Muscle layer of colon (tissue), 2 donors: Measurements from ENCODE around the gene DMBT1.

Source experiments
- H3K27ac ChIP-seq: one replicate; pipeline ENCODE4 v1.7.0; 2013; ENCODE audit warnings: low read depth, mild to moderate bottlenecking, low read length, moderate library complexity
- H3K27me3 ChIP-seq, 2 donors: one replicate each; pipeline ENCODE4 v1.7.0; 2013; ENCODE audit warnings: low read length in 2 of 2, mild to moderate bottlenecking in 2 of 2; ENCODE audit not compliant: insufficient read depth in 2 of 2, control insufficient read depth in 1 of 2
- H3K36me3 ChIP-seq: one replicate; pipeline ENCODE4 v1.7.0; 2013; ENCODE audit warnings: mild to moderate bottlenecking, low read length; ENCODE audit not compliant: insufficient read depth
- H3K4me1 ChIP-seq: one replicate; pipeline ENCODE4 v1.7.0; 2013; ENCODE audit warnings: mild to moderate bottlenecking, low read length; ENCODE audit not compliant: insufficient read depth
- H3K4me3 ChIP-seq, 2 donors: one replicate each; pipeline ENCODE4 v1.7.0; 2013; ENCODE audit warnings: low read length in 2 of 2, low read depth in 1 of 2, mild to moderate bottlenecking in 1 of 2, moderate library complexity in 1 of 2
- H3K9ac ChIP-seq: one replicate; pipeline ENCODE4 v1.7.0; 2013; ENCODE audit warnings: low read length
- H3K9me3 ChIP-seq: one replicate; pipeline ENCODE4 v1.7.0; 2013; ENCODE audit warnings: mild to moderate bottlenecking, low read length
- donor health status: abdominal sarcoma.
- donor health status: Adenocarcinoma of cecum.

DMBT1 gene

GRCh38 chr10:122549636-122550035 lies 10.9 kb upstream of the DMBT1 start:
- Histone ChIP-seq H3K36me3 (no peaks in the 10 kb centered on the region), H3K27me3 (no peaks in the 10 kb centered on the region), H3K9me3 (no peaks in the 10 kb centered on the region), H3K4me3 (no peak overlapping the region), H3K9ac (no peak overlapping the region), H3K4me1 (no peaks in the 10 kb centered on the region), H3K27ac (no peak overlapping the region)

GRCh38 chr10:122550427-122550826 lies 10.1 kb upstream of the DMBT1 start:
- Histone ChIP-seq H3K27ac (no peak overlapping the region), H3K4me1 (no peaks in the 10 kb centered on the region), H3K36me3 (no peaks in the 10 kb centered on the region), H3K4me3 (no peak overlapping the region), H3K27me3 (no peaks in the 10 kb centered on the region), H3K9me3 (no peaks in the 10 kb centered on the region), H3K9ac (no peak overlapping the region)

DNA sequence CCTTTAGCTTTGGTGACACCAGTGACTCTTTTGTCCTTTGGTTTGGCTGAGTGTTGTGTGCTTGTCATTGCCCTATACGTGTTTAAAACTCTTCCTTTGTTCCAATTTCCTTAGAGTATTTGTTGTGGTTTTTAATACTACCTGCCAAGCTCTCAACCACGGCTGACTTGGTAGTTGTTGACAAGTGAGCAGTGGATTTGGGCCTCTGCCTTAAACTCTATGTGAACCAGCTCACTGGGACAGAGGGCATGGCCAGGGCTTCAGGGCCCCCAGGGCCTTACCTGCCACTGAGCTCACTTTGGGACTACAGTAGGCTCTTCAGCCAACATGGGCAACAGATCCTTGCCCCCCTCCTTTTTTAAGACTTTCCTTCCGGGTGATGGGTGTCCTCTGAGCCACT lies 9.6 kb upstream of the DMBT1 start:
- H3K4me1 ChIP-seq: no peaks in the 10 kb centered on the region
- H3K4me3 ChIP-seq: no peak overlapping the region
- H3K36me3 ChIP-seq: no peaks in the 10 kb centered on the region
- no peaks in the 10 kb centered on the region for H3K9me3 ChIP-seq
- H3K27me3 ChIP-seq: no peaks in the 10 kb centered on the region
- H3K9ac ChIP-seq: no peak overlapping the region
- no peak overlapping the region for H3K27ac ChIP-seq

GRCh38 chr10:122551450-122551849 lies 9.1 kb upstream of the DMBT1 start:
- Histone ChIP-seq H3K9me3 (no peaks in the 10 kb centered on the region), H3K27me3 (no peaks in the 10 kb centered on the region), H3K4me3 (no peak overlapping the region), H3K4me1 (no peaks in the 10 kb centered on the region), H3K27ac (no peak overlapping the region), H3K36me3 (no peaks in the 10 kb centered on the region), H3K9ac (no peak overlapping the region)

GRCh38 chr10:122553341-122553740 lies 7.2 kb upstream of the DMBT1 start:
- Histone ChIP-seq H3K4me3 (no peak overlapping the region), H3K9me3 (no peaks in the 10 kb centered on the region), H3K4me1 (no peaks in the 10 kb centered on the region), H3K9ac (no peak overlapping the region), H3K36me3 (no peaks in the 10 kb centered on the region), H3K27me3 (no peaks in the 10 kb centered on the region), H3K27ac (no peak overlapping the region)

- Histone ChIP-seq H3K4me1 (no peaks in the 10 kb centered on the region), H3K27me3 (no peaks in the 10 kb centered on the region), H3K4me3 (no peak overlapping the region), H3K9me3 (no peaks in the 10 kb centered on the region), H3K27ac (no peak overlapping the region), H3K9ac (no peak overlapping the region), H3K36me3 (no peaks in the 10 kb centered on the region)
Observed at GRCh38 chr10:122554131-122555036, 6.2 kb upstream of the DMBT1 start.

GRCh38 chr10:122555442-122555841 lies 5.1 kb upstream of the DMBT1 start:
- Histone ChIP-seq H3K4me1 (no peaks in the 10 kb centered on the region), H3K36me3 (no peaks in the 10 kb centered on the region), H3K4me3 (no peak overlapping the region), H3K27ac (no peak overlapping the region), H3K9ac (no peak overlapping the region), H3K27me3 (no peaks in the 10 kb centered on the region), H3K9me3 (no peaks in the 10 kb centered on the region)

GRCh38 chr10:122557516-122557915 lies 3.0 kb upstream of the DMBT1 start:
- H3K27ac ChIP-seq: no peak overlapping the region
- no peak overlapping the region for H3K4me3 ChIP-seq
- no peaks in the 10 kb centered on the region for H3K27me3 ChIP-seq
- H3K9ac ChIP-seq: no peak overlapping the region
- H3K36me3 ChIP-seq: no peaks in the 10 kb centered on the region
- no peaks in the 10 kb centered on the region for H3K4me1 ChIP-seq
- no peaks in the 10 kb centered on the region for H3K9me3 ChIP-seq

- no peaks in the 10 kb centered on the region for H3K36me3 ChIP-seq
- no peaks in the 10 kb centered on the region for H3K27me3 ChIP-seq
- no peak overlapping the region for H3K27ac ChIP-seq
- H3K9me3 ChIP-seq: no peaks in the 10 kb centered on the region
- H3K9ac ChIP-seq: no peak overlapping the region
- no peaks in the 10 kb centered on the region for H3K4me1 ChIP-seq
- H3K4me3 ChIP-seq: no peak overlapping the region
Observed at GRCh38 chr10:122558452-122558851, 2.1 kb upstream of the DMBT1 start.

DNA sequence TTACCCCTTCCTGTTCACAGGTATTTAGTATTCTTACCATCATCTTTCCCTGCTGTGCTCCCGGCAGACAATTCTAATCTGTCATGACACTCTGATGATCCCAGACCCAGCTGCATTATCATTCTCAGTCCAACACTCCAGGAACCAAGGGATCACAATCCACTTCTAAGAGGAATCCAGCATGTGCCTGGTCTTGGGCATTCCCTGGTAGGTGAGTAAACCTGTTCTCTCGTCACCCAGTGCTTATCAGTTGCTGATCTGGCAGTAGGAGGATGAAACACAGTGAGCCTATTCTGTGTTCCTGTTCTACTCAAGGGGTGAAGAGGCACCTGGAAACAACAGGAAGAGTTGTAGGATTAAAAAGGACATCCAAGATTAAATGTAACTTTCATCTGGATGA lies 1.3 kb upstream of the DMBT1 start:
- no peaks in the 10 kb centered on the region for H3K4me1 ChIP-seq
- no peak overlapping the region for H3K9ac ChIP-seq
- no peaks in the 10 kb centered on the region for H3K27me3 ChIP-seq
- no peaks in the 10 kb centered on the region for H3K36me3 ChIP-seq
- no peaks in the 10 kb centered on the region for H3K9me3 ChIP-seq
- H3K27ac ChIP-seq: no peak overlapping the region
- H3K4me3 ChIP-seq: no peak overlapping the region

GRCh38 chr10:122561212-122561611 lies 658 bp downstream of the DMBT1 start:
- no peak overlapping the region for H3K4me3 ChIP-seq

DNA sequence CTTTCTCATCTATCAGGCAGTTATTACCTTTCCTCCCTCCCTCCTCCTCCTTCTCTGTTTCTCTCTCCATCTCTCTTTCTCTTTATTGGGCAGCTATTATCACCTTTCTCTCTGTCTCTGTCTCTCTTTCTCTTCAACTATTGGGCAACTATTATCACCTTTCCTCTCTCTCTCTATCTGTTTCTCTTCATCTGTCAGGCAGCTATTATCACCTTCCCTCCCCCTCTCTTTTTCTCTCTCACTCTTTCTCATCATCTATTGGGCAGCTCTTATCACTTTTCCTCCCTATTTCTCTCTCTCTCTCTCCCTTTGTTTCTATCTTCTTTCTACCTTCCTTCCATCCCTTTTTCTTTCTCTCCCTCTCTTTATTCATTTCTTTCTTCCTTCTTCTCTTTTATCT lies 1.2 kb downstream of the DMBT1 start:
- H3K27ac ChIP-seq: no peak overlapping the region
- H3K9ac ChIP-seq: no peak overlapping the region
- no peaks in the 10 kb centered on the region for H3K27me3 ChIP-seq
- no peak overlapping the region for H3K4me3 ChIP-seq
- H3K9me3 ChIP-seq: no peaks in the 10 kb centered on the region
- H3K4me1 ChIP-seq: peaks cover 4% of the 10 kb centered on the region
- no peaks in the 10 kb centered on the region for H3K36me3 ChIP-seq

More at GRCh38 chr10:122561212-122561611, 658 bp downstream of the DMBT1 start:
- Histone ChIP-seq H3K9me3 (no peaks in the 10 kb centered on the region), H3K27me3 (no peaks in the 10 kb centered on the region), H3K4me1 (peaks cover 4% of the 10 kb centered on the region), H3K36me3 (no peaks in the 10 kb centered on the region), H3K27ac (no peak overlapping the region), H3K9ac (no peak overlapping the region)
